ENCODE results near the gene HAUS2. TPM values are rescaled to one million over a fixed set of nuclear protein-coding genes. Genes with fewer than 3 reads are reported as not detected.

Gene HAUS2
- total RNA-seq, 4 donors from 2014 or later = 6.6 to 28.5 (median 16.7) TPM

DNA sequence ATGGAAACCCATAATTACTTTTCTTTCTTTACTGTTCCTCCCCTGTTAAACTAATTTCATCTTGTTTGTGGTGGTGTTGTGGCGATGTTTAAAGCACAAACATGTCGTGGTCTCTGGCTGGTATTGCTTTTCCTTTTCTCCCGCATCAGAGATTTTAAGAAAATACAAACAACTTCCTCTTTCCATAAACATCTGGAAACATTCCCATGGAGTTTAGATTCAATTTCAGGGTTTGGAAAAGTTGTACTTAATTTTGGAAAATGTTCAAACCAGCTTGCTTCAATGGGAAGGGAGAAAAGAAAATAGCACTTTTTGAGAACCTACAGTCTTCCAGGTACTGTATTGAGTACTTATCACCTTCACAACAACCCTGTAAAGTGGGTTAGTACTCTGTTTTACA is 57.2 kb downstream of the HAUS2 start:
- Histone ChIP-seq H3K4me3 (no peak overlapping the region), H3K4me1 (peaks cover 0 to 50% (median 26%) of the 10 kb centered on the region in 3 donors), H3K9me3 (no peaks in the 10 kb centered on the region), H3K27me3 (no peaks in the 10 kb centered on the region), H3K36me3 (no peaks in the 10 kb centered on the region), H3K27ac (peak overlapping the region in 3 of 4 donors; percentile 48 to 73 (median 63))
- 62 to 70% methylated on average over 3 of the region's 3 CpGs for WGBS, 2 donors
- no peak for TF ChIP-seq CTCF (IDR thresholded peaks at IDR 0.05)
- TF ChIP-seq POLR2A (IDR thresholded peaks at IDR 0.05) = no peak
- no peak for DNase-seq
- intact Hi-C loops (cut with DNase I) = no loop called here

DNA sequence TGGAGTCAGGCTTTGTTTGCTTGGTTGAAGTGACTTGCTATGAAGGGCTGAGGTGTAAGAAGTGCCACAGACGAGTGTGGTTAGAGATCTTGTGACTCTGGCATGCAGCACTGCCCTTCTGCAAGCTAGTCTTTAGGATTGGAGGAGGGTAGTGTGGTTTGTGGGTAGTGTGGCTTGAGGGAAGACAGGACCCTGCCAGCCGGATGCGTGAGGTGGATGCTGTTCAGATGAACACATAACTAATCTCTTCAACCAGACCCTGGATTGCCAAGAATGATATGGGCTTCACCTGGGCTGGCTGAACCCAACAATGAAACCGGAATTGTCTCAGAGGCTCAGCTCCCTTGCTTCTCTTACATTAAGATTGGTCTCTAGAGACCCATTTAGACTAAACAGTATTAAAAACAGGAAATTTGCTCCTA is 59.5 kb downstream of the HAUS2 start:
- WGBS, 2 donors = 48 to 72% methylated on average over 4 of the region's 4 CpGs
- Histone ChIP-seq H3K36me3 (no peaks in the 10 kb centered on the region), H3K4me1 (peaks cover 0 to 50% (median 26%) of the 10 kb centered on the region in 3 donors), H3K27me3 (no peaks in the 10 kb centered on the region), H3K9me3 (no peaks in the 10 kb centered on the region), H3K4me3 (no peak overlapping the region), H3K27ac (peak overlapping the region in 2 of 4 donors; percentile 42 to 52)
- DNase-seq = no peak
- intact Hi-C loops (cut with DNase I) = no loop called here
- no peak for TF ChIP-seq CTCF (IDR thresholded peaks at IDR 0.05)
- TF ChIP-seq POLR2A (IDR thresholded peaks at IDR 0.05) = no peak

GRCh38 chr15:42608752-42609488 is 60.3 kb downstream of the HAUS2 start:
- Histone ChIP-seq H3K4me1 (peaks cover 0 to 50% (median 26%) of the 10 kb centered on the region in 3 donors), H3K27ac (peak overlapping the region in 2 of 4 donors; percentile 13 to 52), H3K9me3 (no peaks in the 10 kb centered on the region), H3K36me3 (no peaks in the 10 kb centered on the region), H3K27me3 (no peaks in the 10 kb centered on the region), H3K4me3 (no peak overlapping the region)
- no peak for DNase-seq
- intact Hi-C loops (cut with DNase I) = no loop called here
- WGBS, 2 donors = 55 to 71% methylated on average over 7 of the region's 7 CpGs
- TF ChIP-seq POLR2A (IDR thresholded peaks at IDR 0.05) = no peak
- no peak for TF ChIP-seq CTCF (IDR thresholded peaks at IDR 0.05)

GRCh38 chr15:42611532-42611931 is 62.9 kb downstream of the HAUS2 start:
- Histone ChIP-seq H3K9me3 (no peaks in the 10 kb centered on the region), H3K4me1 (peaks cover 0 to 26% (median 11%) of the 10 kb centered on the region in 3 donors), H3K36me3 (no peaks in the 10 kb centered on the region), H3K4me3 (no peak overlapping the region), H3K27me3 (no peaks in the 10 kb centered on the region), H3K27ac (no peak overlapping the region)
- no peak for DNase-seq
- intact Hi-C loops (cut with DNase I) = no loop called here
- WGBS, 2 donors = 88% methylated on average over 1 of the region's 1 CpG; no CpG with 5 or more reads in 1 of the 2 donors
- no peak for TF ChIP-seq POLR2A (IDR thresholded peaks at IDR 0.05)
- TF ChIP-seq CTCF (IDR thresholded peaks at IDR 0.05) = no peak

- Histone ChIP-seq H3K27ac (no peak overlapping the region), H3K27me3 (no peaks in the 10 kb centered on the region), H3K9me3 (no peaks in the 10 kb centered on the region), H3K4me1 (peaks cover 0 to 22% (median 11%) of the 10 kb centered on the region in 3 donors), H3K36me3 (no peaks in the 10 kb centered on the region), H3K4me3 (no peak overlapping the region)
- 82 to 87% methylated on average over 2 to 8 of the region's 8 CpGs for WGBS, 2 donors
- TF ChIP-seq CTCF (IDR thresholded peaks at IDR 0.05) (no peak), POLR2A (IDR thresholded peaks at IDR 0.05) (no peak)
- DNase-seq = no peak
- intact Hi-C loops (cut with DNase I) = no loop called here
These were observed 63.8 kb downstream of the HAUS2 start for GRCh38 chr15:42612367-42612912.

Data from esophagus squamous epithelium (tissue), 5 donors.